Measurements from ENCODE around the gene ZIC3.
A peak's percentile ranks its signal among the peaks of the same experiment; 100 is the strongest.
"Not testable (repeated sequence)": the region's sequence is repeated elsewhere in the genome, so short reads cannot be mapped to it uniquely, and the experiment has no call there.

ZIC3 gene

DNA sequence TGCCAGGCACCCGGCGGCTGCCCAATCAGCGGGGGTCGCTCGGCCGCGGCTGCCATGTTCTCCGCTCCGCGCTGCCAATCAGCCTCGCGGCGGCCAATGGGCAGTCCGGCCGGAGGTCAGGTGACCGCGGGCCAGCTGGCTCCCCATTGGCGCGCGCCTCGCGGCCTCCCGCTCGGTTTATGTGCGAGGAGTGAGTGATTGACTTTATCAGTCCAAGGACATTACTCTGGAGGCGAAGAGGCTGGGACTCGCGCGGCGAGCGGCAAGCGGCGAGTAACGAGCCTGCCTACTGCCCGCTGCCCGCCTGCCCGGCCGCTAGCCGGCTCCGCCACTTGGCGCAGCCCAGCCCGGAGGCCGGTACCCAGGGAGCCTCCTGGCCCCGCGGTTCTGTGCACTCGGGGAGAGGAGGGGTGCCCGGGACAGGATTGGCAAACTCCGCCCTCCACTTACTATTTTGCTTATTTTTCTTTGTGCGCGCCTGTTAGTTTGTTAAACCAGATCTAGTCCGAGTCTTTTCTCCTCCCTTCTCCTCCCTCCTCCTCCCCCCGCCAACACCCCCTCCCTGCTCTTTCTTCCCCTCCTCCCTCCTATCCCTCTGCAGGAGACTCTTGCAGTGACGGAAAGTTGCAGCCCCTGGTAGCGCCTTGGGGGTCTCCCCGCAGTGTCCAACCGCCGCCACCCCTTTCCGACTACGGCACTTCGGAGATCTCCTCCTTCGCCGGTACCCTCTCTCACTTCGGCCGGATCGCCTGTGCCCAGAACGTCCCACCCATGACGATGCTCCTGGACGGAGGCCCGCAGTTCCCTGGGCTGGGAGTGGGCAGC is at the start of gene ZIC3:
ZIC3 (plus strand) TSS at position 207 of the 825 bp plus-strand sequence; CDS start at position 772, 565 bp downstream.
- peak; percentile 1 to 8 for DNase-seq

DNA sequence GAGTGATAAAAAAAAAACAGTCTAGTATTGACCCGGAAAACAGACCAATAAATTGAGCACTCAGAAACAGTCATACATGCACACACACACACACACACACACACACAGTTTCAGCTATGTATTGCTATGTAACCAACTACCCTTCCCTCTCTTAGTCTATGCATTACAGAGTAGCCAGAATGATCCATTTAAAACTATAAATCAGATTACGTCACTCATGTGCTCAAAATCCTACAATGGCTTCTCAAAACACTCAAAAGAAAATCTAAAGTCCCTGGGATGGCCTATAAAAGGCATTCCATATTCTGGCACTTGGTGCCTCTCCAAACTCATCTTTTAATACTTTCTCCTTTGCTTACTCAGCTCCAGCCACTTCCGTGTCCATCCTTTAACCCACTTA is 46.5 kb upstream of the ZIC3 start:
- DNase-seq: no peak

DNA sequence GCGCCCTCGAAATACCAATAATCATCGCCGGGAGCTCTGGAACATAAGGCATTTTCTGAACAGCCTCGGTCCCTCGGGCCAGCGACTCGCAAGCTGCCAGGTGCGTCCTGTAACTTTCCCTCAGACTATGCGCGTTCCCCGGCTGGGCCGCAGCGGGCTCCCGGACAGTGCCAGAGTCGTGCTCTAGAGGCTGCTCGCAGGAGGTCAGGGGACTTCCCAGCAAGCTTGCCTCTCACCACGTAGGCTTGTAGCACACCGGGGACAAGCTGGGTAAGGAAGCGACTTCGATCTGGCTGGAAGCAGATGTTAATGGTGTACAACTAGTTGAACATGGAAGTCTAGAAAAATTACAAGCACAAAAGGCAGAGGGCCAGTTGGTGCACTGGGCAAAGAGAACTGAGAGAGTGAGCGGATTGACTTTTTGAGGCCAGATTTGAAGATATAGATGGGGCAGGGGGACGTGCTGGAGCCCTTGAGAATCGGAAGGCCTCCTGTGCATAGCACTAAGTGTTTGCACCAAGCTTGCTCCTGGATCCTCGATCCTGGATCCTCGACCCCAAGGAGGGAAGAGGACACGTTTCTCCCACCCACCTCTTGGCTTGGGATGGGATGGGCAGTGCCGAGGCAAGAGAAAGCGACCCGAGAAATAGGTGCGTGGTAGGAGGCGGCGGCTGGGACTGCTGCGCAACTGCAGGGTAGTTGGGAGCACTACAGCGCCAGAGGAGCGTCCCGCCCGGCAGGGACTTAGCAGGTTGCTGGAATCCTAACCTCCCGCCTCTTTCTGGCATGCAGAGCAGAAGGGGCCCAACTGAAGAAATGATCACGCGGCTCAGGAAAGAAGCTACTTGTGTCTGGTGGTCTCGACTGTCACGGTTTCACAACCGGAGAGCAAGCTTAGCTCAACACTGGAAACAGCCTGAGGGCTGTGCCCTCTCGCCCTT is 19.9 kb upstream of the ZIC3 start:
- no peak for DNase-seq

DNA sequence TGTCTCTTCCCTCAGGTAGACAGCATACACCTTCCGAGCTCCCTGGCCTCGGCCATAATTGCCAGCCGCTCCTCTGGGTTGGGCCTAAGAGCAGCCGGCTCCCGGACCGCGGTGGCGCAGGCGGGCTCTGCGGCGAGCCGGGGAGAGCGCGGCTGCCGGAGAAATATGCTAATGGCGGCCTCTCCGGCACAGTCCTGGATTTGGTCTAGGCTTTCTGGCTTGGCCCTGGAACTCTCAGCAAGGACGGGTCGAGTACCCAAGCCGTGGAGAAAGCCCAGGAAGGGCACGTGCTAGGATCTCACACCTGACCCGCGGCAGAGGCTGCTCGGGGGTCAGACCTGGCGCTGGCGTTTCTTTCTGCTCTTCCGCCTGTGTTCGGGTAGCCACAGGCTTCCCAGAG is 18.6 kb upstream of the ZIC3 start:
- DNase-seq: no peak

DNA sequence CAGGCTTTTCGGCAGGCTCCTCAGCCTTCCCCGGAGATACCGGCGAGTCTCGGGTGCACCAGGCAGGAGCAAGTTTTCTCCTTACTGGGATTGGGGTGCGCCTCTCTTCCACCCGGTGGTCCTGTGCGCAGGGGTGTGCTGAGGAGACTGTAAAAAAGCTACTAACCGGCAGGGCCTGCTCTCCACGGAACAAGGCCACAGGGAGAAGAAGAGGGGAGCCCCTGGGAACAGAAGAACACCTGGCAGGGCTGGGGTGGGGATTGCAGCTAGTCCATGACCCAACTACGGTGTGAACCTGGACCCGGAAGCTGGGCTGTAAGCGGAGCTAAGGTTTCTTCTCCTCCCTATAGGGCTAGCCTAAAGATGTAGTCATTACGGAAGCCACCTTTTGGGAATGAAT is 17.7 kb upstream of the ZIC3 start:
- DNase-seq: no peak

DNA sequence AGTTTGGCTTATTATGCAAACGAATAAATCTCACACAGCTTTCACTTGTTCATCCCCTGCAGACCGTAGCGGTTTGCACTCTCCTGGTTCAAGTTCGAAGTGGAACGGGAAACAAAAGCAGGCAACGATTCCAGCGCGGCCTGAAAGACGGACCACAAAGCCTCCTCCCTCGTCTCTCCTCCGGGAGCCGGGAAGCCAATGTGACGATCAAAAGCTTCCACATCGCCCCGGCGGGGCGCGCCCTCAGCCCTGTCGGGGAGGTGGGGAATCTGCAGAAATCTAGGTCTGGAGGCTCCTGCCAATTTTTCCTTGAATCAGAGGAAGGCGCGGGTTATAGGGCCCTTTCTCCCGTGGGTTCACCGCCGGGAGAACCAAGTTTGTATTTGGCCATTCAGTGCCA is 16.9 kb upstream of the ZIC3 start:
- no peak for DNase-seq

DNA sequence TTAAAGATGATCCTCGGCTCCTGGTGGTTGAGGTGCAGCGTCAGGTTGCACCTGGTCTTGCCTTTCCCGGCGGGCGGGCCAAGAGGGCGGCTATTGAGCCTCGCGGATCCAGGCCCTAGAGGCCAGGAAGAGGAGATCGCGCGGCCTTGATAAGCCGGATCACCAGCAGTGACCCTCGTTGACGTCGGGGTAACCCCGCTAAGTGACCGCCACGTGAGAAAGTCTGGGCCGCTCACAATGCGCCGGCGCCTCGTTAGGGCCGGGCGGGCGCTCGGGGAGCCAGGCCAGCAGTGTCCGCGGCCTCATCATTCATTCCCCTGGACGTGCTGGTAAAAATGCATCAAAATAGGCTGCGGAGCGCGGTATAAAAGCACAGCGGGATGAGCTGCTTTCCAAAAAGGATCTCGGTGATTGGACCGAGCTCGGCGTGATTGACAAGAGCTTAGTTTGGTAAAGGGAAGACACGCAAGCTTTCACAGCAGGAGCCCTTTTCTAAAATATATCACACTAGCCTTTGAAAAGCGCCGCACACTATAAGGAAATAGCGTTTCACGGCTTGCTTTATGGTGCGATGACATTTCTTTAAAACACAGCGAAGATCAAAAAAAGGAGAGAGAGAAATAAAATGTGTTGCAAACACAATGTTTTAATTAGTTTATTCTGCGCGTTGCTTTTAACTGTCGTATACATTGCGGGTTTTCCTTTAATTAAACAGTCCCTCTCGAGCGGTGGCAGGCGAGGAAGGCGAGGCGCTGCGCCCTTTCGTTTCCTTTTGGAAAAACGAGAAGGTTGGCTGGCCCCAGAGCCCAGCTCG is 15.9 kb upstream of the ZIC3 start:
- DNase-seq: no peak

DNA sequence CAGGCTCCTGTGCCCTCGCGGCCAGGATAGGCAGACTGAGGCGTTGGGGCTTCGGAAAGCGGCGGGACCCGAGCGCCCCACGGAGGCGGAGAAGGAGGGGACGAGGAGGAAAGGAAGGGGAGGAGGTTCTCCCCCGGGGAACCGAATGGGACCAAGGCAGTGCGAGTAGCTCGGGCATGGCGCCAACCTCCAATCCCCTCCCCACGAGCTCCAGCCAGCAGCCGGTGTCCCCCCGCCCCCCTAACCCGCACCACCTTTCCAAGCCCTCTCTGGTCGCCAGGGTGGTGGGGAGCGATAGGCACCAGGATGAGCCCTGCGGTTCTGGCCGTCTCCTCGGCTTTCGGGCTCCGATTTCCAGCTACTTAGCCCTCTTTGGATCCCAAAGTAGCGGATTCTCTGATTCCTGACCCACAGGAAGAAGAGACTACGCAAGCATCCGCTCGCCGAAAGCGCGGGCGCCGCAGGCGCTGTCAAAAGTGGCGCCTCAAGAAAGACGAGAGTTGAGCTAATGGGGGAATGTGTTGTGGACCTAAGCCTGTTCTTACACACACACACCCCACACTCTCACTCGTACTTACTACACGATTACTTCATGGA is 15.2 kb upstream of the ZIC3 start:
- no peak for DNase-seq

DNA sequence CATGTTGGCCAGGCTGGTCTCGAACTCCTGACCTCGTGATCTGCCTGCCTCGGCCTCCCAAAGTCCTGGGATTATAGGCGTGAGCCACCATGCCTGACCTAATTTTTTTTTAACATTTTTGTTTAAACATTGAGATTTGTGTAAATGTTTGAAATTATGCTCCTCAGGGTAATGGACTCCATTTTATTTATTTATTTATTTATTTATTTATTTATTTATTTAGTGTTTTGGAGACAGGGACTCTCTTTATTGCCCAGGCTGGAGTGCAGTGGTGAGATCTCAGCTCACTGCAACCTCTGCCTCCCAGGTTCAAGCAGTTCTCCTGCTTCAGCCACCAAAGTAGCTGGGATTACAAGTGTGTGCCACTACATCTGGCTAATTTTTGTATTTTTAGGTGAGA is 13.8 kb upstream of the ZIC3 start:
- not testable (repeated sequence) for DNase-seq

DNA sequence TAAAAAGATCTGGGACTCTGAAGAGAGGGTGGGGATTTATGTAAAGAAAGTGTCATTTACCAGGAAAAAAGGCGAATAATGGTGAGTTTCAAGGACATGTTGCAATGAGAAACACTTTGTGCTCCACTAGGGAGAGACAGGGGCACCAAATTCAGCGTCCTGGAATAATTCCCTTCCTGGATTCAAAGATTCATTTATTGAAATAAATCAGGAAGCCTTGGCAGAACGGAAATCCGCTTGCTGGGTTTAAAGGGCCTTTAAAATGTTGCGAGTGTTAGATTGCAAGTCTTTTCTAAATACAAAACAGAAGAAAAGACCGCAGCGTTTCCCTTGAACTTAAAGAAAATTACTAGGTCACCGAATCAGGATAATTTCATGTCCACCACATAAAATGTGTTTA is 3.8 kb upstream of the ZIC3 start:
- no peak for DNase-seq

DNA sequence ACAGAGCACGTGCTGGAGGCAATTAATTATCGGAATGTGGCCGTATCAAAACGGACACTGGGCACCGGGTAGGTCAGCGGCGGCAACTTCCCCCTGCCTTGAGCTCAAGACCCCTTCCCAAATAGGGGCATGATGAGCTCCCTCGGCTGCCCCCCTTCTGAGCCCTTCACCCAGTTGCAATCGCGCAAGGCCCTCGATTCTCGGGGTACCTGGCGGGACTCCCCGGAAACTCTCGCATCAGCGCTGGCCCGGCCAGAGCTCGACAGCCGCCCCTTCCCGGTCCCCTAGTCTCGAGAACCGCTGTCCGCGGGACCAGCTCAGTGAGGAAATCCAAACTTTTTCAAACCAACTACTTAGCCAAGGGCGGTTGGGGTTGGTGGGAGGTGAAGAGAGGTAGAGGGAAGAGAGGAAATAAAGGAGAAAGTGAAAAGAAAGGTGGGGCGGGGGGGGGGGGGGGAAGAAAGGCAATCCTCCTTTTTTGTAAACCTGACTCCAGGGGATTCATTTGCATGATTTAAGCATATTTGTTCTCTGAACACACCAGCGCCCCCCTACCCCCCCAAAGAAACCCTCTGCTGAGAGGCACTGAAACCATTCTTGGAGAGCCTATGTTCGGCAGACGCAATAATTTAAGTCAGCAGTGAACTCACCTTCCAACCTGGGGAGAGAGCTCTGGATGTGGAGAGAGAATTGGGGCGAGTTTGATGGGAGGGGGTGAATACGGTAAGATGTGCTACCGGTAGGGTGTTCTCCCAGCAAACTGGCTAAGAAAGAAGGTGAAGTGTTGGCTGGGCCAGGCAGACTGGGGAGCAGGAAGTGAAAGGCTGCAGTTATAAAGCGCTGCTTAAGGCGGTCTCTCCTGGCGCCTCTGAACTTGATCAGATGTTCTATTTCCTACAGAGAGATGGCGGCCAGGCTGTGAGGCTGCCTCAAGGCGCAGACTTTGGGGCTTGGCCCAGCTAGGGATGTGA is 2.0 kb upstream of the ZIC3 start:
- no peak for DNase-seq

DNA sequence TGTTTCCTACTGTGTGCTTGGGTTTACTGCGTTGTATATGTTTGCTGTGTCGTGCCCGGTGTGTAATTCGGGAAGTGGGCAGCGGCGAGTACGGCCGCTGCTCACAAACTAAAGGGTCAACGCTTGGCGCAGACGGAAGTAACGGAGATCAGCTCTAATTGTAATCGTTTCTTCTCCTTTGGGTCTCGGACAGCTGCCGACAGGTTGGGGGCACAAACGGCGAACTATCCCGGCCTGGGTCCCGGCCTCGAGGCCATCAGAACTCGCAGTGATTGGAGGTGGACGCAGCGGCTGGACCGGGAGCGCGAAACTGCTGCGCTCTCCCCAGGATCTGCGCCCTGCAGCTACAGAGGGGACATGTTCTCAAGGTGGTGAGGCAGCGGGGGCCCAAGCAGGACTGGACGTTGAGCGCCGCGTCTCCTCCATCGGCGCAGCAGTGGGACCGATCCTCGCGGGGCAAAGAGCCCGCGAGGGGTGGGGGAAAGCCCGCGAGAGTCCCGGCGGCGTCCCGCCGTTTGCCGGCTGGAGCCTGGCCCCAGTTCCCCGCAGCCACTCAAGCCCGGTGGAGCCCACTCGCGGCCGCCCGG is 516 bp upstream of the ZIC3 start:
- DNase-seq: no peak

DNA sequence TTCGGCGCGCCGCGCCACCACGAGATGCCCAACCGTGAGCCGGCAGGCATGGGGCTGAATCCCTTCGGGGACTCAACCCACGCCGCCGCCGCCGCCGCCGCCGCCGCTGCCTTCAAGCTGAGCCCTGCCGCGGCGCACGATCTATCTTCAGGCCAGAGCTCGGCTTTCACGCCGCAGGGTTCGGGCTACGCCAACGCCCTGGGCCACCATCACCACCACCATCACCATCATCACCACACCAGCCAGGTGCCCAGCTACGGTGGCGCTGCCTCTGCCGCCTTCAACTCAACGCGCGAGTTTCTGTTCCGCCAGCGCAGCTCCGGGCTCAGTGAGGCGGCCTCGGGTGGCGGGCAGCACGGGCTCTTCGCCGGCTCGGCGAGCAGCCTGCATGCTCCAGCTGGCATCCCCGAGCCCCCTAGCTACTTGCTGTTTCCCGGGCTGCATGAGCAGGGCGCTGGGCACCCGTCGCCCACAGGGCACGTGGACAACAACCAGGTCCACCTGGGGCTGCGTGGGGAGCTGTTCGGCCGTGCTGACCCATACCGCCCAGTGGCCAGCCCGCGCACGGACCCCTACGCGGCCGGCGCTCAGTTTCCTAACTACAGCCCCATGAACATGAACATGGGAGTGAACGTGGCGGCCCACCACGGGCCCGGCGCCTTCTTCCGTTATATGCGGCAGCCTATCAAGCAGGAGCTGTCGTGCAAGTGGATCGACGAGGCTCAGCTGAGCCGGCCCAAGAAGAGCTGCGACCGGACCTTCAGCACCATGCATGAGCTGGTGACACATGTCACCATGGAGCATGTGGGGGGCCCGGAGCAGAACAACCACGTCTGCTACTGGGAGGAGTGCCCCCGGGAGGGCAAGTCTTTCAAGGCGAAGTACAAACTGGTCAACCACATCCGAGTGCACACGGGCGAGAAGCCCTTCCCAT is 1.1 kb downstream of the ZIC3 start:
- DNase-seq: no peak

DNA sequence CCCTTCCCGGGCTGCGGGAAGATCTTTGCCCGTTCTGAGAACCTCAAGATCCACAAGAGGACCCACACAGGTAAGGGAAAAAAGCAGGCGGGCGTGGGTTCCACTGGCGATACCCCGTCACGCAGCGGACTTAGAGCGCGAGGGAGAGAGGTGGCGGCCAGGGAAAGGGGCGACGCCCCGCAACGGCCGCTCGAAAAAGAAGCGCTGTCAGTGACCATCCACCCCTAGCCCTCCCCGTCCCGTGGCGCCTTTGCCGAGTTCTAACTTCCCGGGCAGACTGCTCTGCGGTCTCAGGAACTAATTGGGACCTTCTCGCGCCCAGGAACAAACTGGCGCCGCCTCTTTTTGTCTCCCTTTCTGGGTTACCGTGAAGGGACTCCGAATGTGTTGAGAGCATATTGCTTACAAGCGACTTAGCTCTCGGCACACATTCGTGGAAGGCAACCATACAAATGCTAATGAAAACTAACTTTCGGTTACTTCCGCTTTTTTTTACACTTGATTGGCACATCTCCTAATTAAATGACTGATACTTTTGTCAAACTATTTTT is 1.8 kb downstream of the ZIC3 start:
- DNase-seq: peak in 1 of 2 donors; percentile 2

DNA sequence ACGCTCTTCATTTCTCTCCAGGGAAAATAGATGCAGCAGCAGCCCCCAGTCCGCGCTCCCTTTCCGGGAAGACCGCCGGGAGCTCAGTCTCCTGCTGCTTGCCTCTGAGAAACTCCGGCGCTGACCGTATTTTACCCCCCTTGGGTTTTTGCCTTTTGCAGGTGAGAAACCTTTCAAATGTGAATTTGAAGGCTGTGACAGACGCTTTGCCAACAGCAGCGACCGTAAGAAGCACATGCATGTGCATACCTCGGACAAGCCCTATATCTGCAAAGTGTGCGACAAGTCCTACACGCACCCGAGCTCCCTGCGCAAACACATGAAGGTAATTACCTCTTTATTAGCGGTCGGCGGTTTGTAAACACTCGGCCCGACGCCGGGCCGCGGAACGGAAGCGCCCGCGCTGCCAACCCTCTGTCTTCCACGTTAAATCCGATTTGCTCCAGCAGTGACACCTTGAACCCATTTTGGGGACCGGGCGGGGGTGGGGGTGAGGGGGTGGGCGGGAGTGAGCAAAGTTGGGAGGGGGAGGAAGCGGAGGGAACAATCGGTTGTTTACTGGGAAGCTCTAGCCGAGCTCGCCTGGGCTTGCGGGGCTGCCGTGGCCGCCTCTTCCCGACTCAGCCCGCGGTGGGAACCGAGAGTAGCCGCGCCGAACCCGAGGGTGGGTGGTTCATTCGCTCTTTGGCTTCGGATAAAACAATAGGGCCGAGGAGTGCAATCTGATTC is 3.0 kb downstream of the ZIC3 start:
- DNase-seq: no peak

DNA sequence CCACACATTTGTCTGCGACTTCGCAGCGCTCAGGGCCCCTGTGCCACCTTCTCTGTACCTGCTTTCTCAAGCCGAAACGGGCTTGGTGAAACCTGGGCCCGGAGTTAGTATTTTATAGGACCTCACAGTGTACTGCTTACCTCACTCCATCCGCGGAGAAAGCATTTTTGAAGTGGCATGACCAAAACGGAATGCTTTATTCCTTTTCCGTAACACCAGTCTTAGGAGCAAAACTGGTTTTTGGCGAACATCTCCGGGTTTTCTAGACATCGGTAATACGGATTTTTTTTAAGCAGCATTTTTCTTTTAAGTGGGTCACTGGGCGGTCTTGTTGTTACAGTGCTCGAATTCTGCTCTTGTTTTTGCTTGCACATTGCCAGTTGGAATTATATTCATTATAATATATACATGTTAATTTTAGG is 3.6 kb downstream of the ZIC3 start:
- DNase-seq: no peak

DNA sequence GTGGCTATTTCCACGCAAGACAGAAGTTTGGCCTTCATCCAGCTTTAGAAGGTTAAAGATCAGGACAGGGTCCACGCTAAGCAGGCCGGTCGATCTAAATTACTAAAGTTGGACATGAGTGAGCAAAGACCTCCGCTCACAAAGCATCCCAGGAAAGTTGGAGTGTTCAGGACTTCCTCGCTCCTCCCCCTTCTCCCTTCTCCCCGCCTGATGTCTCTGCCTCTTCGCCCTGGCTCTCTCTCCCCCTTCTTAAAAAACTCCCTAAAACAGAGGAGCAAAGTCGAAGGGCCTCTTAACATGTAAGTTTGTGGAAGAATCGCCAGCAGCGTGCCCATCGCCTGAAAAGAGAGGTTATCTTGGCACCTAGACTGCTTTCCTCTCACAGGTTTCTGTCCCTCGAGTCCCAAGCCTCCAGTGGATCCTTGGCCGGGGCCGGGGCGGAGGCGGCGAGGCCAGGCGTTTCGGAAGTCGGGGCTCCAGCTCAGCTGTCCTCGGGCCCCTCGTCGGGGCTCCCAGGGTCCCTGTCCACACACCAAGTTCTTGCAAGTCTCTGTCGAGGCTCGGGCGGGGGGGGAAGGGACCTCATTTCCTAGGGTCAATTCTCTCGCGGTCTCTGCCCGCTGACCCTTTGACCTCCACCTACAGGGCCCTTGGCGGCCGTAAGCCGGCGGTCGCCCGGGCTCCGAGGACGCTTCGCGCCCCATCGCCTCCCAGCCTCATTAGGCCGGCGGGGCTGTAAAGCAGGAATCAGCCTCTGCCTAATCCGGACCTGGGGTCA is 7.6 kb downstream of the ZIC3 start:
- DNase-seq: no peak
